Activated CD8-positive, alpha-beta memory T cell treated with anti-CD3 and anti-CD28 coated beads for 4 hours (primary cell): Measurements from ENCODE around the gene GPRIN1.
"Not testable (repeated sequence)": the region's sequence is repeated elsewhere in the genome, so short reads cannot be mapped to it uniquely, and the experiment has no call there.

ENCODE experiments used
- DNase-seq, 2 donors: peaks; one replicate each; pipeline ENCODE4 v3.0.0-alpha.2; 2020; ENCODE audit warnings: low read depth in 2 of 2

GPRIN1 gene

DNA sequence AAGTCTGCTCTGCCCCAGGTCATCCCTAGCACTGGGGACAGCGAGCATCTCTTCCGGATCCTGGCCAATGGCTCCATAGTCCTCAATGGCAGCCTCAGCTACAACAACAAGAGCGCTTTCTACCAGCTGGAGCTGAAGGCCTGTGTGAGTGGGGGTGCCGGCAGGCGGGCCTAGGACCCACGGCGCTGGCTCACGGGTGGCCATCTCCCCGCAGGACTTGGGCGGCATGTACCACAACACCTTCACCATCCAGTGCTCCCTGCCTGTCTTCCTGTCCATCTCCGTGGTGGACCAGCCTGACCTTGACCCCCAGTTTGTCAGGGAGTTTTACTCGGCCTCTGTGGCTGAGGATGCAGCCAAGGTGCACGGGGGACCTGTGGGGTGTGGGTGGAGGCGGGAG is 34.9 kb downstream of the GPRIN1 start:
- no peak for DNase-seq

DNA sequence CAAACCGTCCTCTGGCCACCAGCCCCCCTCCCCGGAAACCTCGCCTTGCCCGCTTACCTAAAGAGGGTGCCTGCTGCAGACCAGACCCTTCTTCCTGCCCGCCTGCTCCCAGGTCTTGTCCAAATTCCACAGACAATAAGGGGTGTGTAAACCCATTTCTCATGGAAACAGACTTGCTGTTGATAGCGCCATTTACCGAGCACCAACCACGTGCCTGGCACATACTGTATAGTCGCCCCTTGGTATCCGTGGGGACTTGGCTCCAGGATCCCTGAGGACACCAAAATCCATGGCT is 35.7 kb downstream of the GPRIN1 start:
- no peak for DNase-seq

DNA sequence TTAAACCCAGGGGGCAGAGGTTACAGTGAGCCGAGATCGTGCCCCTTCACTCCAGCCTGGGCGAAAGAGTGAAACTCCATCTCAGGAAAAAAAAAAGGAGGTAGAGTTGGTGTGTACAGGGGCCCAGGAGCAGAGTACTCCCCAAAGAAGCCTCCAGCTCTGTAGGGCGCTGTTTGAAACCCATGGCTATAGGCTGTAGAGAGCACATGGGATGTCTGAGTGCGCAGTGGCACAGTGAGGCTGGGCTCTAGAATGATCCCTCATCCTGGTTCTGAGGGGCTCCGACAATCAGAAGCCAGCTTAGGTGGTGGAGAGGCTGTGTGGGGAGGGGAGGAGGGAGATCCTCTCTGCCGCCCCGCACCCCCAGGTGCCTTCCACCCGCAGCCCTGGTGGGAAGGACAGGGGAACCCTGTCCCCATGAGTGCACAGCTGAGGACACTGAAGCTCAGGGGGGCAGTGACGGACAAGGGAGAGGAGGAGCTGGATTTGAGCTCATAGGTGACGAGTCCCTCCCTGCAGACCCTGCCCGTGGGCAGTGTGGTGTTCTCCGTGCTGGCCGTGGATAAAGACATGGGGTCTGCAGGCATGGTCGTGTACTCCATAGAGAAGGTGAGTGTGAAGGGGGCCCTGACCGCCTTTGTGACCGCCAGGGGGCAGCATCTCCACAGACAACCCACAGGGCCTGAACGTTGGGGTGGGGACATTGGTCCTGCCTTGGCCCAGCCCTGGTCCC is 36.2 kb downstream of the GPRIN1 start:
- peak; percentile 62 to 65 for DNase-seq

GRCh38 chr5:176570044-176570443 is 39.9 kb downstream of the GPRIN1 start:
- DNase-seq = no peak

DNA sequence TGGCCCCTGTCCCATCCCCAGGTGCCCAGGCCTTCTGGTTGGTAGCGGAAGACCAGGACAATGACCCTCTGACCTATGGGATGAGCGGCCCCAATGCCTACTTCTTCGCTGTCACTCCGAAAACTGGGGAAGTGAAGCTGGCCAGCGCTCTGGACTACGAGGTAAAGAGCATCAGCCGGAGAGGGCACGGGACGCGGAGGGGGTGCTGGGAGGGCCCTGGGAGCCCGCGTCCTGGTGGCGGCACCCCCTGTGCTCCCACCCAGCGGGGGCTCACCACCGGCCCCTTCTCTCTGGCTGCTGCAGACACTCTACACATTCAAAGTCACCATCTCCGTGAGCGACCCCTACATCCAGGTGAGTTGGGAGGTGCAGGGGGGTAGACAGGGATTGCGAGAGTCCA is 41.3 kb downstream of the GPRIN1 start:
- no peak for DNase-seq

GRCh38 chr5:176565760-176566288 is 44.1 kb downstream of the GPRIN1 start:
- no peak for DNase-seq

GRCh38 chr5:176564002-176564401 is 46.0 kb downstream of the GPRIN1 start:
- DNase-seq = no peak

- DNase-seq = no peak
Observed at GRCh38 chr5:176562189-176562588, 47.8 kb downstream of the GPRIN1 start.

- DNase-seq = no peak
Observed at GRCh38 chr5:176561259-176561658, 48.7 kb downstream of the GPRIN1 start.

- DNase-seq = no peak
Observed at GRCh38 chr5:176560364-176560763, 49.6 kb downstream of the GPRIN1 start.

GRCh38 chr5:176559683-176560082 is 50.3 kb downstream of the GPRIN1 start:
- no peak for DNase-seq

GRCh38 chr5:176557846-176558245 is 52.1 kb downstream of the GPRIN1 start:
- DNase-seq = no peak

DNA sequence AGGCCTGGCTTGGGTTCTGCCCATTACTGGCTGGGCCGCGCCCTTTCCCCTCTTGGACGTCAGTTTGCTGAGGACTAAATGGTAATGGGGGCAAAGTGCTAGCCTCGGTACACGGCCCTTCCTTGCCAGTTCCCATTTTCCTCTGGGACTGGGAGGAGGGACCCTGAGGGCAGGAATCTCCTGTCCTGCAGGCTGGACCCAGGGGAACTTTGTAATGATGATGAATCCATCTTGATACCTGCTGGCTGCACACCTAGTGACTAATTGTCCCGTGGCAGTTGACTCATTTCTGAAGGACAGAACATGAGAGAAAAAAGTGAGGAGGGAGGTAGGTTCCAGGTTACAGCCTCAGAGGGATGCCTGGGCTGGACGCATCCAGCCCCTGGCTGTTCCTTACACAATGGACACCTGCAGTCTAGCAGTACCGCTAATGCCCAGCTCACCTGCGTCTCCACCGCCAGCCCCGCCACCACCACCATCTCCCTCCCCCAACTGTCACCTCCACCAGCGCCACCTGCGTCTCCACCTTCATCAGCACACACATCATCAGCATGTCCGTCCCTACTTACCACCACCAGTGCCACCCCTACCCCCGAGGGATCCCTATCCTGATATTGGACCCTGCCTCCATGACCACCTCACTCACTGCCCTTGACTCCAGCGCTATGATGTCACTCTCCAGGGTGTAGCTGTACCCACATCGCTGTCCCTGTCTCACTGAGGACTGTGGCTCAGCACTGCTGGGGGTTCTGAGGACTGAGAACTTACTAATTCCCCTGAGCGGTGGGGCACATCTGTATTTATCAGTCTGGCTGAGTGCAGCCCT is 56.5 kb downstream of the GPRIN1 start:
- DNase-seq = no peak

GRCh38 chr5:176552332-176552869 is 57.6 kb downstream of the GPRIN1 start:
- DNase-seq = no peak

GRCh38 chr5:176550937-176551336 is 59.0 kb downstream of the GPRIN1 start:
- DNase-seq = not testable (repeated sequence)

DNA sequence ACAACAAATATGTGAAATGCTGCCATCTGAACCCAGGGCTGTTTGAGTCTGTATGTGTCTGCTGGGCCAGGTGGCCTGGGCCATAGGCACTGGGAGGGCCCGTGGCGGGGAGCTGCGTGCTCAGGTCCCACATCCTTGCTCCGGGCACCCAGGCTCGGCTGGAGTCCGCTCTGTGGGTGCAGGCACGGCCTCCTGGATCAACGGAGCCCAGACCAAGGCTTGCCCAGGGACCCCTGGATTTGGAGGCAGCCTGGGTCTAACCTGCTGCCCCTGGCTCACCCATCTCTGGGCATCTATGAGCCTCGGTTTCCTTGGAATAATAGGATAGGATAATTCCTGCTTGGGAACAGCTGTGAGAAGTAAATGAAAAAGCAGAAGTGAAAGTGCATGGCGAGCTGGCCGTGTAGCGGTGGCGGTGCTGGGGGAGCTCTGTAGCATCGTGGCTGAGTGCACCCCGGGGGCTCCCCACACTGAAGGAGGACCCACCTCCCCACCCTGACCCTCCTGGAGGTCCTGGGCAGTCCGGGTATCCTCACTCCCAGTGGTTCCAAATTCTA is 59.6 kb downstream of the GPRIN1 start:
- no peak for DNase-seq

DNA sequence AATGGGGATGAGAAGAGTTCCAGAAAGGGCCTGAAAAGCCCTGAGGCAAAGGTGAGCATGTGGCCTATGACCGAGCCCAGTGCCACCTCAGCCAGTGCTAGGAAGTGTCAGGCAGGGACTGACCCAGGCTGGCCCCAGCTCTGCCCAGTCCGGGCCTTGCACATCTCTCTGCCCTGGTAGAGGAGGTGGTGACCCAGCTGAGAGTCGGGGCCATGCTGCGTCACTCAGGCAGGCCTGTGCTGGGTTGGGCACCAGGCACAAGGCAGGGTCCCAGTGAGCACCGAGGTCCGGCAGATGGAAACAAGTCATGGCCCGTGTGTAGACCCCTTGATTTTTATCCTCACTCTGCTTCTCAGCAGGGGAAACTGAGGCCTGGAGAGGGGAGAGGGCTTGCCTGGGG is 60.1 kb downstream of the GPRIN1 start:
- no peak for DNase-seq

GRCh38 chr5:176548967-176549444 is 61.0 kb downstream of the GPRIN1 start, which contains the start of gene CDHR2:
CDHR2 (plus strand) TSS chr5:176549342; CDS start chr5:176565353, 16,011 bp downstream.
- DNase-seq = no peak

DNA sequence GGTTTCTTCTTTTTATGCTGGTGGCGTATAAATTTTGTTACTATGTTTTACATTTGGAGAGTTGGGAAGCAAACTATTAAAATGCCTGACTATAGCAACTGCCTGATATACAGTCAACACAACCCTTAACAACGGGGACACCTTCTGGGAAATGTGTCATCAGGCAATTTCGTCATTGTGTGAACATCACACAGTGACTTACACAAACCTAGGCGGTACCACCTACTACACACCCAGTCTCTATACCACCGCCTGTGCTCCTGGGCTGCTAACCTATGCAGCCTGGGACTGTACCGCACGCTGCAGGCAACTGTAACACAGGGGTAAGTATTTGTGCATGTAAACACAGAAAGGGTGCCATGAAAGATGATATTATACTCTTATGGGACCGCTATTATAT is 62.2 kb downstream of the GPRIN1 start:
- DNase-seq = no peak
